ENCODE measurements around the gene ALX4.

DNA sequence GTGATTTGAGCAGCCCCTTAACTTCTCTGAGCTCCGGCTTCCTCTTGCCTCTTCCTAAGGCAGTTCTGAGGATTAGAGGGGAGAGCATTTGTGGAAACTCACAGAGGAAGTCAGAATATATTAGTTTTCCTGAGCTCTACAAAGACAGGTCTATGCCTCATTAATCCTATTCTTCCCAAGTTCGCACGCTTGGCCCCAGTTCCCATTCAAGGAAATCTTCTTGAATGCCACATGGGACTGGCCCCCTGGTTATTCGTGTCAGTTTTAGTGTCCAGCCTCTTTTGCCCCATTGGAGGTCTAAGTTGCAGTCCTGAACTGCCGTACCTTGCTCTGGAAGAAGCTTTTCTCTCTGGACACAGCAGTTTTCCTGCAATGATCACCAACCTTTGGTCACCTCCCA lies 37.6 kb upstream of the ALX4 start:
- TF ChIP-seq, protein P1, sequence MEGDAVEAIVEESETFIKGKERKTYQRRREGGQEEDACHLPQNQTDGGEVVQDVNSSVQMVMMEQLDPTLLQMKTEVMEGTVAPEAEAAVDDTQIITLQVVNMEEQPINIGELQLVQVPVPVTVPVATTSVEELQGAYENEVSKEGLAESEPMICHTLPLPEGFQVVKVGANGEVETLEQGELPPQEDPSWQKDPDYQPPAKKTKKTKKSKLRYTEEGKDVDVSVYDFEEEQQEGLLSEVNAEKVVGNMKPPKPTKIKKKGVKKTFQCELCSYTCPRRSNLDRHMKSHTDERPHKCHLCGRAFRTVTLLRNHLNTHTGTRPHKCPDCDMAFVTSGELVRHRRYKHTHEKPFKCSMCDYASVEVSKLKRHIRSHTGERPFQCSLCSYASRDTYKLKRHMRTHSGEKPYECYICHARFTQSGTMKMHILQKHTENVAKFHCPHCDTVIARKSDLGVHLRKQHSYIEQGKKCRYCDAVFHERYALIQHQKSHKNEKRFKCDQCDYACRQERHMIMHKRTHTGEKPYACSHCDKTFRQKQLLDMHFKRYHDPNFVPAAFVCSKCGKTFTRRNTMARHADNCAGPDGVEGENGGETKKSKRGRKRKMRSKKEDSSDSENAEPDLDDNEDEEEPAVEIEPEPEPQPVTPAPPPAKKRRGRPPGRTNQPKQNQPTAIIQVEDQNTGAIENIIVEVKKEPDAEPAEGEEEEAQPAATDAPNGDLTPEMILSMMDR (IDR thresholded peaks at IDR 0.05), result no peak
- TF ChIP-seq POLR2A (IDR thresholded peaks at IDR 0.05; ENCODE audit: low read depth) (no peak), POLR2AphosphoS5 (IDR thresholded peaks at IDR 0.05) (no peak), EP300 (IDR thresholded peaks at IDR 0.05) (no peak)
